Parathyroid adenoma (tissue), 2 donors: Measurements from ENCODE around the gene USP17L12.
"Not testable (repeated sequence)": the region's sequence is repeated elsewhere in the genome, so short reads cannot be mapped to it uniquely, and the experiment has no call there.

ENCODE experiments used
- H2AFZ ChIP-seq: fragments of 300-600 bp; sonication (generic); one replicate; pipeline ENCODE4 v1.7.0; 2017; ENCODE audit warnings: antibody characterized with exemption, mild to moderate bottlenecking
- H3K27ac ChIP-seq: fragments of 300-600 bp; sonication (generic); one replicate; pipeline ENCODE4 v1.7.0; 2017
- H3K27me3 ChIP-seq: fragments of 300-600 bp; sonication (generic); one replicate; pipeline ENCODE4 v1.7.0; 2017; ENCODE audit warnings: low read length; ENCODE audit not compliant: control insufficient read depth, insufficient read depth
- H3K36me3 ChIP-seq: fragments of 300-600 bp; sonication (generic); one replicate; pipeline ENCODE4 v1.7.0; 2017; ENCODE audit warnings: low read length; ENCODE audit not compliant: control insufficient read depth, insufficient read depth
- H3K4me1 ChIP-seq: fragments of 300-600 bp; sonication (generic); one replicate; pipeline ENCODE4 v1.7.0; 2017; ENCODE audit warnings: control low read depth
- H3K4me2 ChIP-seq: fragments of 300-600 bp; sonication (generic); one replicate; pipeline ENCODE4 v1.7.0; 2017; ENCODE audit warnings: low read length
- H3K4me3 ChIP-seq: fragments of 300-600 bp; sonication (generic); one replicate; pipeline ENCODE4 v1.7.0; 2017; ENCODE audit warnings: low read depth, low read length
- H3K79me2 ChIP-seq: fragments of 300-600 bp; sonication (generic); one replicate; pipeline ENCODE4 v1.7.0; 2017; ENCODE audit warnings: control low read depth
- H3K9ac ChIP-seq: fragments of 300-600 bp; sonication (generic); one replicate; pipeline ENCODE4 v1.7.0; 2017; ENCODE audit warnings: mild to moderate bottlenecking
- H3K9me3 ChIP-seq: fragments of 300-600 bp; sonication (generic); one replicate; pipeline ENCODE4 v1.7.0; 2017; ENCODE audit warnings: low read length; ENCODE audit not compliant: control insufficient read depth
- donor health status: primary hyperparathyroidism.

USP17L12 gene, protein sequence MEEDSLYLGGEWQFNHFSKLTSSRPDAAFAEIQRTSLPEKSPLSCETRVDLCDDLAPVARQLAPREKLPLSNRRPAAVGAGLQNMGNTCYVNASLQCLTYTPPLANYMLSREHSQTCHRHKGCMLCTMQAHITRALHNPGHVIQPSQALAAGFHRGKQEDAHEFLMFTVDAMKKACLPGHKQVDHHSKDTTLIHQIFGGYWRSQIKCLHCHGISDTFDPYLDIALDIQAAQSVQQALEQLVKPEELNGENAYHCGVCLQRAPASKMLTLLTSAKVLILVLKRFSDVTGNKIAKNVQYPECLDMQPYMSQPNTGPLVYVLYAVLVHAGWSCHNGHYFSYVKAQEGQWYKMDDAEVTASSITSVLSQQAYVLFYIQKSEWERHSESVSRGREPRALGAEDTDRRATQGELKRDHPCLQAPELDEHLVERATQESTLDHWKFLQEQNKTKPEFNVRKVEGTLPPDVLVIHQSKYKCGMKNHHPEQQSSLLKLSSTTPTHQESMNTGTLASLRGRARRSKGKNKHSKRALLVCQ

DNA sequence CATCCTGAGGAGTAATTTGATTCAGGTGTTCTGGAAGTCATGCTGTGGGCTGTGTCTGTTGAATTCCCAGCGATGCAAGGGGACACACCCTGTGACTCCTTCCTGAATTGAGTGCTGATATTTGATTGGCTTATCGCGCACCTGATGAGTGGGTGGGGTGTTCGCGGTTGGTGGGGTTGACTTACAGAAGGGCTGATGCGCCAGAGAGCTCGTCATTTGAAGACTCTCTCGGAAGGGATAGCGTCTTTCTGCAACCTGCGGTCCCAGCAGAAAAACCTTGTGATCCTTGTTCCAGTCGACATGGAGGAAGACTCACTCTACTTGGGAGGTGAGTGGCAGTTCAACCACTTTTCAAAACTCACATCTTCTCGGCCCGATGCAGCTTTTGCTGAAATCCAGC is at the start of gene USP17L12:
TSS of gene USP17L12 (plus strand) at position 301 of the 400 bp plus-strand sequence. CDS start at position 301, 0 bp downstream.
- H3K9ac ChIP-seq, H3K4me3 ChIP-seq, H3K27me3 ChIP-seq, H3K27ac ChIP-seq, H3K4me1 ChIP-seq, H2AFZ ChIP-seq, H3K36me3 ChIP-seq, H3K9me3 ChIP-seq, H3K4me2 ChIP-seq, H3K79me2 ChIP-seq: not testable (repeated sequence)

DNA sequence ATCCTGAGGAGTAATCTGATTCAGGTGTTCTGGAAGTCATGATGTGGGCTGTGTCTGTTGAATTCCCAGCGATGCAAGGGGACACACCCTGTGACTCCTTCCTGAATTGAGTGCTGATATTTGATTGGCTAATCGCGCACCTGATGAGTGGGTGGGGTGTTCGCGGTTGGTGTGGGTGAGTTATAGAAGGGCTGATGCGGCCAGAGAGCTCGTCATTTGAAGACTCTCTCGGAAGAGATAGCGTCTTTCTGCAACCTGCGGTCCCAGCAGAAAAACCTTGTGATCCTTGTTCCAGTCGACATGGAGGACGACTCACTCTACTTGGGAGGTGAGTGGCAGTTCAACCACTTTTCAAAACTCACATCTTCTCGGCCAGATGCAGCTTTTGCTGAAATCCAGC is 9.6 kb upstream of the USP17L12 start, which contains the start of gene USP17L10:
TSS of gene USP17L10 (plus strand) at position 301 of the 400 bp plus-strand sequence. CDS start at position 301, 0 bp downstream.
- not testable (repeated sequence) for H3K4me3 ChIP-seq, H3K27me3 ChIP-seq, H3K36me3 ChIP-seq, H3K9me3 ChIP-seq, H3K27ac ChIP-seq, H3K4me2 ChIP-seq, H3K79me2 ChIP-seq, H3K9ac ChIP-seq, H3K4me1 ChIP-seq, H2AFZ ChIP-seq

DNA sequence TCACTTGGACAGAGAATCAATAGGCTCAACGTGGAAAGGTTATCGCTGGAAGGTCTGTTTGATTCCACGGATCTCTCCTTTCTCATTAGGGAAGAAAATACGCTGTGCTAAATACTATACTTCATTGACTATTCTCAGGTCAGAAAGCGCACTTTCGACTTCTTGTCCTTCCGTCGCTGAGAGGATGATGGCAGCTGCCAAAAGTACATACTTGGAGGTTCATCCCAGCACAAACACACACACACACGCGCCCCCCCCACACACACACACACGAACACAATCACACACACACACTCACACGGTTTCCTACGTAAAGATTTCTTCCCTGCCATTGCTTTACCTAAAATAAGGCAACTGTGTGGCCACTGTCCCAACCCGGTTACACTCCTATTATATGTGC is 5.3 kb upstream of the USP17L12 start:
- not testable (repeated sequence) for H3K9ac ChIP-seq, H2AFZ ChIP-seq, H3K27ac ChIP-seq, H3K36me3 ChIP-seq, H3K4me2 ChIP-seq, H3K9me3 ChIP-seq, H3K4me1 ChIP-seq, H3K4me3 ChIP-seq, H3K79me2 ChIP-seq, H3K27me3 ChIP-seq

DNA sequence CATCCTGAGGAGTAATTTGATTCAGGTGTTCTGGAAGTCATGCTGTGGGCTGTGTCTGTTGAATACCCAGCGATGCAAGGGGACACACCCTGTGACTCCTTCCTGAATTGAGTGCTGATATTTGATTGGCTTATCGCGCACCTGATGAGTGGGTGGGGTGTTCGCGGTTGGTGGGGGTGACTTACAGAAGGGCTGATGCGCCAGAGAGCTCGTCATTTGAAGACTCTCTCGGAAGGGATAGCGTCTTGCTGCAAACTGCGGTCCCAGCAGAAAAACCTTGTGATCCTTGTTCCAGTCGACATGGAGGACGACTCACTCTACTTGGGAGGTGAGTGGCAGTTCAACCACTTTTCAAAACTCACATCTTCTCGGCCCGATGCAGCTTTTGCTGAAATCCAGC is 4.8 kb upstream of the USP17L12 start, which contains the start of gene USP17L11:
TSS of gene USP17L11 (plus strand) at position 301 of the 400 bp plus-strand sequence. CDS start at position 301, 0 bp downstream.
- H3K27ac ChIP-seq, H3K9me3 ChIP-seq, H3K27me3 ChIP-seq, H3K9ac ChIP-seq, H3K79me2 ChIP-seq, H3K4me3 ChIP-seq, H3K4me2 ChIP-seq, H3K36me3 ChIP-seq, H2AFZ ChIP-seq, H3K4me1 ChIP-seq: not testable (repeated sequence)

DNA sequence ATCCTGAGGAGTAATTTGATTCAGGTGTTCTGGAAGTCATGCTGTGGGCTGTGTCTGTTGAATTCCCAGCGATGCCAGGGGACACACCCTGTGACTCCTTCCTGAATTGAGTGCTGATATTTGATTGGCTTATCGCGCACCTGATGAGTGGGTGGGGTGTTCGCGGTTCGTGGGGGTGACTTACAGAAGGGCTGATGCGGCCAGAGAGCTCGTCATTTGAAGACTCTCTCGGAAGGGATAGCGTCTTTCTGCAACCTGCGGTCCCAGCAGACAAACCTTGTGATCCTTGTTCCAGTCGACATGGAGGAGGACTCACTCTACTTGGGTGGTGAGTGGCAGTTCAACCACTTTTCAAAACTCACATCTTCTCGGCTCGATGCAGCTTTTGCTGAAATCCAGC is 4.6 kb downstream of the USP17L12 start, which contains the start of gene USP17L13:
TSS of gene USP17L13 (plus strand) at position 301 of the 400 bp plus-strand sequence. CDS start at position 301, 0 bp downstream.
- H3K4me3 ChIP-seq: not testable (repeated sequence)

DNA sequence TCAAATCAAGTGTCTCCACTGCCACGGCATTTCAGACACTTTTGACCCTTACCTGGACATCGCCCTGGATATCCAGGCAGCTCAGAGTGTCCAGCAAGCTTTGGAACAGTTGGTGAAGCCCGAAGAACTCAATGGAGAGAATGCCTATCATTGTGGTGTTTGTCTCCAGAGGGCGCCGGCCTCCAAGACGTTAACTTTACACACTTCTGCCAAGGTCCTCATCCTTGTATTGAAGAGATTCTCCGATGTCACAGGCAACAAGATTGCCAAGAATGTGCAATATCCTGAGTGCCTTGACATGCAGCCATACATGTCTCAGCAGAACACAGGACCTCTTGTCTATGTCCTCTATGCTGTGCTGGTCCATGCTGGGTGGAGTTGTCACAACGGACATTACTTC is 10.3 kb downstream of the USP17L12 start:
- not testable (repeated sequence) for H3K27me3 ChIP-seq, H3K4me2 ChIP-seq, H3K4me1 ChIP-seq

More for the DNA sequence above, 4.6 kb downstream of the USP17L12 start, which contains the start of gene USP17L13:
- H2AFZ ChIP-seq, H3K36me3 ChIP-seq, H3K27ac ChIP-seq, H3K4me1 ChIP-seq, H3K9ac ChIP-seq, H3K9me3 ChIP-seq, H3K79me2 ChIP-seq, H3K4me2 ChIP-seq, H3K27me3 ChIP-seq: not testable (repeated sequence)

DNA sequence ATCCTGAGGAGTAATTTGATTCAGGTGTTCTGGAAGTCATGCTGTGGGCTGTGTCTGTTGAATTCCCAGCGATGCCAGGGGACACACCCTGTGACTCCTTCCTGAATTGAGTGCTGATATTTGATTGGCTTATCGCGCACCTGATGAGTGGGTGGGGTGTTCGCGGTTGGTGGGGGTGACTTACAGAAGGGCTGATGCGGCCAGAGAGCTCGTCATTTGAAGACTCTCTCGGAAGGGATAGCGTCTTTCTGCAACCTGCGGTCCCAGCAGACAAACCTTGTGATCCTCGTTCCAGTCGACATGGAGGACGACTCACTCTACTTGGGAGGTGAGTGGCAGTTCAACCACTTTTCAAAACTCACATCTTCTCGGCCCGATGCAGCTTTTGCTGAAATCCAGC is 14.1 kb downstream of the USP17L12 start, which contains the start of gene USP17L15:
TSS of gene USP17L15 (plus strand) at position 301 of the 400 bp plus-strand sequence. CDS start at position 301, 0 bp downstream.
- H2AFZ ChIP-seq, H3K27me3 ChIP-seq, H3K9ac ChIP-seq, H3K36me3 ChIP-seq, H3K27ac ChIP-seq, H3K4me2 ChIP-seq, H3K9me3 ChIP-seq, H3K4me1 ChIP-seq, H3K79me2 ChIP-seq, H3K4me3 ChIP-seq: not testable (repeated sequence)

More for the DNA sequence above, 10.3 kb downstream of the USP17L12 start:
- H3K4me3 ChIP-seq, H3K27ac ChIP-seq, H3K9me3 ChIP-seq, H2AFZ ChIP-seq, H3K9ac ChIP-seq, H3K79me2 ChIP-seq, H3K36me3 ChIP-seq: not testable (repeated sequence)

DNA sequence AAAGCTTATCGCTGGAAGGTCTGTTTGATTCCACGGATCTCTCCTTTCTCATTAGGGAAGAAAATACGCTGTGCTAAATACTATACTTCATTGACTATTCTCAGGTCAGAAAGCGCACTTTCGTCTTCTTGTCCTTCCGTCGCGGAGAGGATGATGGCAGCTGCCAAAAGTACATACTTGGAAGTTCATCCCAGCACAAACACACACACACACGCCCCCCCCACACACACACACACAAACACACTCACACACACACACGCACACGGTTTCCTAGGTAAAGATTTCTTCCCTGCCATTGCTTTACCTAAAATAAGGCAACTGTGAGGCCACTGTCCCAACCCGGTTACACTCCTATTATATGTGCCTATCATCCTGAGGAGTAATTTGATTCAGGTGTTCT is 18.5 kb downstream of the USP17L12 start:
- not testable (repeated sequence) for H3K9me3 ChIP-seq, H3K4me1 ChIP-seq, H3K79me2 ChIP-seq, H2AFZ ChIP-seq, H3K9ac ChIP-seq, H3K36me3 ChIP-seq, H3K27me3 ChIP-seq, H3K27ac ChIP-seq, H3K4me3 ChIP-seq, H3K4me2 ChIP-seq

DNA sequence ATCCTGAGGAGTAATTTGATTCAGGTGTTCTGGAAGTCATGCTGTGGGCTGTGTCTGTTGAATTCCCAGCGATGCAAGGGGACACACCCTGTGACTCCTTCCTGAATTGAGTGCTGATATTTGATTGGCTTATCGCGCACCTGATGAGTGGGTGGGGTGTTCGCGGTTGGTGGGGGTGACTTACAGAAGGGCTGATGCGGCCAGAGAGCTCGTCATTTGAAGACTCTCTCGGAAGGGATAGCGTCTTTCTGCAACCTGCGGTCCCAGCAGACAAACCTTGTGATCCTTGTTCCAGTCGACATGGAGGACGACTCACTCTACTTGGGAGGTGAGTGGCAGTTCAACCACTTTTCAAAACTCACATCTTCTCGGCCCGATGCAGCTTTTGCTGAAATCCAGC is 23.6 kb downstream of the USP17L12 start, which contains the start of gene USP17L17:
TSS of gene USP17L17 (plus strand) at position 301 of the 400 bp plus-strand sequence. CDS start at position 301, 0 bp downstream.
- H2AFZ ChIP-seq, H3K36me3 ChIP-seq, H3K9me3 ChIP-seq, H3K27me3 ChIP-seq, H3K4me1 ChIP-seq, H3K27ac ChIP-seq, H3K4me2 ChIP-seq, H3K79me2 ChIP-seq, H3K4me3 ChIP-seq, H3K9ac ChIP-seq: not testable (repeated sequence)

DNA sequence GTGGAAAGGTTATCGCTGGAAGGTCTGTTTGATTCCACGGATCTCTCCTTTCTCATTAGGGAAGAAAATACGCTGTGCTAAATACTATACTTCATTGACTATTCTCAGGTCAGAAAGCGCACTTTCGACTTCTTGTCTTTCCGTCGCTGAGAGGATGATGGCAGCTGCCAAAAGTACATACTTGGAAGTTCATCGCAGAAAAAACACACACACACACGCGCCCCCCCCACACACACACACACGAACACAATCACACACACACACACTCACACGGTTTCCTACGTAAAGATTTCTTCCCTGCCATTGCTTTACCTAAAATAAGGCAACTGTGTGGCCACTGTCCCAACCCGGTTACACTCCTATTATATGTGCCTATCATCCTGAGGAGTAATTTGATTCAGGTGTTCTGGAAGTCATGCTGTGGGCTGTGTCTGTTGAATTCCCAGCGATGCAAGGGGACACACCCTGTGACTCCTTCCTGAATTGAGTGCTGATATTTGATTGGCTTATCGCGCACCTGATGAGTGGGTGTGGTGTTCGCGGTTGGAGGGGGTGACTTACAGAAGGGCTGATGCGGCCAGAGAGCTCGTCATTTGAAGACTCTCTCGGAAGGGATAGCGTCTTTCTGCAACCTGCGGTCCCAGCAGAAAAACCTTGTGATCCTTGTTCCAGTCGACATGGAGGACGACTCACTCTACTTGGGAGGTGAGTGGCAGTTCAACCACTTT is 28.2 kb downstream of the USP17L12 start, which contains the start of gene USP17L18:
TSS of gene USP17L18 (plus strand) at position 678 of the 728 bp plus-strand sequence. CDS start at position 678, 0 bp downstream.
- not testable (repeated sequence) for H3K36me3 ChIP-seq, H3K4me2 ChIP-seq

More for the DNA sequence above, 28.2 kb downstream of the USP17L12 start, which contains the start of gene USP17L18:
- not testable (repeated sequence) for H3K9ac ChIP-seq, H2AFZ ChIP-seq, H3K9me3 ChIP-seq, H3K4me1 ChIP-seq, H3K79me2 ChIP-seq, H3K27ac ChIP-seq, H3K27me3 ChIP-seq, H3K4me3 ChIP-seq
